ENCODE results near the gene AEBP1. TPM values are rescaled to one million over a fixed set of nuclear protein-coding genes. Genes with fewer than 3 reads are reported as not detected.

AEBP1 gene
- total RNA-seq, 1 donor from 2014 or later, result 1,349 TPM

DNA sequence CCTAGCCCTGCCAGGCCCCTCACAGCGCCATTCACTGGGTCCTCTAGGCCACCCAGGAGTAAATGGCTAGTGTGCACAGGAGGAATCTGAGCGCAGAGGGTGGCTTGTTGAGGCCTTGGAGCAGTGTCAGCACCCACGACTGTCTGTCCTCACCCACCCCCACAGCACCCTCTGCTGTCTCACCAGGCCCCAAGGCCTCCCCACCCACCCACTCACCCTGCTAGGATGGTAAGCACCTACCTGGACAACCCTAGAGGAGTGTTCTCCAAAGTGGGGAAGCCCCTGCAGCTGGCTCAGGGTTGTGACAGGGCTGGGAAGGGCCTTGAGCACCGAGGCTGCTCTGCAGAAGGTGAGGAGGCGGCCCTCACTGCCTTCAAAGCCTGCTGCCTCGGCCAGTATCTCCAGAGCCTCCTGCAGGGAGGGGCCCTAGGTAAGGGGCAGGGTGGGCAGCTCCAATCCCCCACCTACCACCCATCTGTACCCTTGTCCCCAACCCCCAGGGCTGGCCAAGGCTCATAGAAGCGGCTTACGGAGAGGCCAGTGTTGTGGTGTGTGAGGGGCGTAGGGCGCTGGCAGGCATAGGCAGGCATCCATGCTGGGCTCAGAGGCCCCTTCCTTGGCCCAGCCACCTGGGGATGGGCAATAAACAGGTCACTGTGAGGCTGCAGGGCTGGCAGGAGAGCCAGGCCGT lies 24.7 kb upstream of the AEBP1 start:
- TF ChIP-seq, protein P1, sequence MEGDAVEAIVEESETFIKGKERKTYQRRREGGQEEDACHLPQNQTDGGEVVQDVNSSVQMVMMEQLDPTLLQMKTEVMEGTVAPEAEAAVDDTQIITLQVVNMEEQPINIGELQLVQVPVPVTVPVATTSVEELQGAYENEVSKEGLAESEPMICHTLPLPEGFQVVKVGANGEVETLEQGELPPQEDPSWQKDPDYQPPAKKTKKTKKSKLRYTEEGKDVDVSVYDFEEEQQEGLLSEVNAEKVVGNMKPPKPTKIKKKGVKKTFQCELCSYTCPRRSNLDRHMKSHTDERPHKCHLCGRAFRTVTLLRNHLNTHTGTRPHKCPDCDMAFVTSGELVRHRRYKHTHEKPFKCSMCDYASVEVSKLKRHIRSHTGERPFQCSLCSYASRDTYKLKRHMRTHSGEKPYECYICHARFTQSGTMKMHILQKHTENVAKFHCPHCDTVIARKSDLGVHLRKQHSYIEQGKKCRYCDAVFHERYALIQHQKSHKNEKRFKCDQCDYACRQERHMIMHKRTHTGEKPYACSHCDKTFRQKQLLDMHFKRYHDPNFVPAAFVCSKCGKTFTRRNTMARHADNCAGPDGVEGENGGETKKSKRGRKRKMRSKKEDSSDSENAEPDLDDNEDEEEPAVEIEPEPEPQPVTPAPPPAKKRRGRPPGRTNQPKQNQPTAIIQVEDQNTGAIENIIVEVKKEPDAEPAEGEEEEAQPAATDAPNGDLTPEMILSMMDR (IDR thresholded peaks at IDR 0.05), result no peak
- peak overlapping the region in 1 of 2 donors; percentile 4 for H3K27ac ChIP-seq
- intact Hi-C loops (cut with DNase I), result no loop called here
- H3K4me3 ChIP-seq, result no peak overlapping the region
- H3K9me3 ChIP-seq, result no peaks in the 10 kb centered on the region
- peaks cover 37 to 59% of the 10 kb centered on the region in 2 donors for H3K36me3 ChIP-seq
- H3K27me3 ChIP-seq, result no peaks in the 10 kb centered on the region
- DNase-seq (ENCODE audit: low spot score in 2 of 2), result no peak
- peaks cover 9 to 24% of the 10 kb centered on the region in 2 donors for H3K4me1 ChIP-seq

DNA sequence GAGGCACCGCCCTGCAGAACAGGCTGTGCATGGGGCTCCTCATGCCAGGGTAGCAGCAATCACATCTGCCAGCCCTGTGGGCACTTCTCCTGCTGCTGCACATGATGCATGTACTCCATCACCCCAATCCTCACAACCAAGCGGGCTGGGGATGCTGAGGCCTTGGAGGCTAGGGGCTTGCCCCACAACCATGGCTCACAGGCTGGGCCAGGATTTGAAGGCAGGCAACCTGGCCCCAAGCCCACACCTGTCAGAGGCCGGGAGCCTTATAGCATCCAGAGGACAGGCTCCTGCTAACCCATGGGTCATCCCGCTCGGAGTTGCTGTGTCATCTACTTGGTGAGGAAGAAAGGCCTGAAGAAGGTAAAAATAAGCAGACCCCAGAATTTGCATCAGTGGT lies 24.0 kb upstream of the AEBP1 start:
- no peaks in the 10 kb centered on the region for H3K27me3 ChIP-seq
- no peaks in the 10 kb centered on the region for H3K9me3 ChIP-seq
- intact Hi-C loops (cut with DNase I), result no loop called here
- peaks cover 37 to 55% of the 10 kb centered on the region in 2 donors for H3K36me3 ChIP-seq
- peaks cover 9 to 30% of the 10 kb centered on the region in 2 donors for H3K4me1 ChIP-seq
- no peak for DNase-seq (ENCODE audit: low spot score in 2 of 2)
- peak overlapping the region; percentile 91 for H3K27ac ChIP-seq
- H3K4me3 ChIP-seq, result no peak overlapping the region
- TF ChIP-seq, protein P1 (IDR thresholded peaks at IDR 0.05), result no peak

DNA sequence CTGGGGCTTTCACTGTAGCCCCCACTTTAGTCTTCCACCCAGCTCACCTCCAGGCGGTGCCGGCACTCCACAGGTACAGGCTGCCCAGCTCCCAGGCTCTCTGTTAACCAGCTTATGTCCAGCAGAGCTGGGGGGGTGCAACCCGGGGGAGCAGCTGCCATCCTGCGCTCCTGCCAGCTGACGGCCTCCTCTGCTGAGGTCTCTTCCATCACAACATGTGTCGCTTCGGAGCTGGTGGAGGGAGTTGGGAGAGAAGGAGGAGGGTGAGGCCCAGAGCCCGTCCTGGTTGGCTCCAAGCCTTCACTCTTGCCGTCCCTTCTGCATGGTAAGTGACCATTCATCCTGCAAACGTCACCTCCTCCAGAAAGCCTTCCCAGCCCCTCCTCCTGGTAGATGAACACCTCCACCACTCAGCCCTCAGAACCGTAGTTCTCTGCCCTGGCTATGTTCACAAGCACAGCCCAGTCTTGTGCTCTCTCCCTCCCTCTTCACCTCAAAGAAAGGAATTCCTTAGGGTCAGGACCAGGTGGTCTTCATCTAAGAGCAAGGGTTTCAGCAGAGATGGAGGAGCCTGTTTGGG lies 23.4 kb upstream of the AEBP1 start:
- Histone ChIP-seq H3K9me3 (no peaks in the 10 kb centered on the region), H3K27me3 (no peaks in the 10 kb centered on the region), H3K4me3 (peak overlapping the region; percentile 66 to 84), H3K4me1 (peaks cover 9 to 37% of the 10 kb centered on the region in 2 donors), H3K36me3 (peaks cover 37 to 48% of the 10 kb centered on the region in 2 donors), H3K27ac (peak overlapping the region; percentile 91)
- intact Hi-C loops (cut with DNase I), result no loop called here
- no peak for DNase-seq (ENCODE audit: low spot score in 2 of 2)
- TF ChIP-seq, protein P1 (IDR thresholded peaks at IDR 0.05), result no peak

DNA sequence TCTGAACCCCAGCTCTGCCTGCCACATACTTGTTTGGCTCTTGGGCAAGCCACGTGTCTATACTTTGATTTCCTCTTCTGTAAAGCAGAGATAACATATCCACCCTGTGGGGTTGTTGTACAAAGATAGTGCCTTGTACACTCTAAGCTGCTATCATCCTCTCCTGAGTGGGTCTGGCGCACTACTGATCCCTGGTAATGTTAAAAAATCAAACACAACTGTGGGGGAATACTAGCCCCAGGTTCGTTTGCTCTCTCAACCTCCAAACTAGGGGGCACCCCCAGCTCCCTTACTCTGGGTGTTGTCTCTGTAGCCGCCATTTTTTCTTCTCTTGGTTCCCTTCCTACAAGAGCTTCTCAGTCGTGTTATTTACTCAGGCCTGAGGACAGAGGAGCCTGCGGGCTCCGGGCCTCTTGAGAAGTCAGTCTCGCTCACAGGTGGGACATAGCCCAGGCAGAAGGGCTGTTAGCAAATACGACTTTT lies 22.8 kb upstream of the AEBP1 start:
- no peaks in the 10 kb centered on the region for H3K27me3 ChIP-seq
- peak overlapping the region; percentile 66 to 84 for H3K4me3 ChIP-seq
- H3K27ac ChIP-seq, result peak overlapping the region; percentile 91
- H3K36me3 ChIP-seq, result peaks cover 34 to 43% of the 10 kb centered on the region in 2 donors
- no peak for DNase-seq (ENCODE audit: low spot score in 2 of 2)
- no peaks in the 10 kb centered on the region for H3K9me3 ChIP-seq
- H3K4me1 ChIP-seq, result peaks cover 9 to 42% of the 10 kb centered on the region in 2 donors
- TF ChIP-seq, protein P1 (IDR thresholded peaks at IDR 0.05), result no peak
- intact Hi-C loops (cut with DNase I), result no loop called here

DNA sequence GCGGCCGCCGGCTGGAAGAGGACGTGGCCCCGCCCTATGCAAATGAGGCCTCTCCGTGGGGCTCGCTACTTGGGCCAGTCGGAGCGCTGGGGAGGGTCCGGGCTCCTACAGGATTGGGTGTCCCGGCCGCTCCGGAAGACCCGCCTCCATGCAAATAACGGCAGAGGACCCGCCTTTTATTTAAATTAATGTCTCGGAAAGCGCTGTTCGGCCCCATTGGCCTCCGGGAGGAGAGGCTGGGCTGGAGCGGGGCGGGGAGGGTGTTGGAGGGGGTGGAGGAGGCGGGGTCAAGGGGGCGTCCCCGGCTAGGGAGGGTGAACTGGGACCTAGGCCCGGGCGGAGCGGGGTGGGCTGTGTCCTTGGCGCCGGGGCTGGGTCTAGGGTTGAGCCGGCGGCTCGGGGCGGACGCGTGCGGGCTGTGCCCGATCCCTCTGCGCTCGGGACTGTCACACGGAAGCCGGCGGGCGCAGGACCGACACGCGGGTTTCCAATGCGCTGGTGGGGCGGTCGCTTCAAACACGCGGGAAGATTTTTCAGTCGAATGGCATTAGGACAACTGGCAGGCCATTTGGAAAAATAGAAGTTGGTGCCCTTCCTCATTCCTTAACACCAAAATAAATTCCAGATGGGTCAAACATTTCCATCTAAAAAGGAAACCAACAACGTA lies 21.5 kb upstream of the AEBP1 start:
- TF ChIP-seq, protein P1 (IDR thresholded peaks at IDR 0.05), result no peak
- peak; percentile 98 to 100 for DNase-seq (ENCODE audit: low spot score in 2 of 2)
- Histone ChIP-seq H3K27ac (peak overlapping the region; percentile 91 to 100), H3K9me3 (no peaks in the 10 kb centered on the region), H3K36me3 (peaks cover 20 to 30% of the 10 kb centered on the region in 2 donors), H3K4me3 (peak overlapping the region; percentile 66 to 84), H3K4me1 (peaks cover 18 to 56% of the 10 kb centered on the region in 2 donors), H3K27me3 (no peaks in the 10 kb centered on the region)
- intact Hi-C loops (cut with DNase I), result loop anchor here (1.0 kb wide), 3 partner anchors 21 to 64 kb away; partner anchors contain the start of gene POLD2

Data from ascending aorta (tissue), 2 donors.